ENCODE data around the gene OR51F2. TPM values are rescaled to one million over a fixed set of nuclear protein-coding genes. Genes with fewer than 3 reads are reported as not detected.
"Not testable (repeated sequence)": the region's sequence is repeated elsewhere in the genome, so short reads cannot be mapped to it uniquely, and the experiment has no call there.

OR51F2 gene
- not detected for total RNA-seq

- intact Hi-C loops (cut with DNase I): no loop called here
- DNase-seq (no peak), ATAC-seq (no peak)
- Histone ChIP-seq H3K4me1 (no peaks in the 10 kb centered on the region), H3K27ac (no peak within 1 kb of the TSS), H3K36me3 (replicated peaks in 1 of 2; ENCODE audit: insufficient read depth in 1 of 2, low read depth in 2 of 2) (no peaks in the 10 kb centered on the region), H3K4me3 (no peak within 1 kb of the TSS), H3K27me3 (no peaks in the 10 kb centered on the region), H3K9me3 (no peaks in the 10 kb centered on the region)
- WGBS, 2 donors: 69 to 73% methylated on average over 1 of the region's 1 CpG
- no peak for TF ChIP-seq CTCF (IDR thresholded peaks at IDR 0.05)
- no peak for TF ChIP-seq POLR2A (IDR thresholded peaks at IDR 0.05)
Measured at GRCh38 chr11:4821021-4821420, at the start of gene OR51F2. TSS of gene OR51F2 (plus strand) at chr11:4821321. CDS start at chr11:4821422, 101 bp downstream.

GRCh38 chr11:4782454-4782853 lies 38.7 kb upstream of the OR51F2 start:
- WGBS, 2 donors: 42 to 71% methylated on average over 1 of the region's 1 CpG
- no peak overlapping the region for H3K27ac ChIP-seq

GRCh38 chr11:4797206-4797605 lies 23.9 kb upstream of the OR51F2 start:
- H3K4me3 ChIP-seq: no peak overlapping the region
- ATAC-seq (no peak), DNase-seq (no peak)
- H3K36me3 ChIP-seq (replicated peaks in 1 of 2; ENCODE audit: insufficient read depth in 1 of 2, low read depth in 2 of 2): no peaks in the 10 kb centered on the region
- H3K4me1 ChIP-seq: no peaks in the 10 kb centered on the region
- 30 to 33% methylated on average over 2 of the region's 2 CpGs for WGBS, 2 donors
- intact Hi-C loops (cut with DNase I): no loop called here
- no peak for TF ChIP-seq POLR2A (IDR thresholded peaks at IDR 0.05)
- no peak for TF ChIP-seq CTCF (IDR thresholded peaks at IDR 0.05)
- H3K27me3 ChIP-seq: no peaks in the 10 kb centered on the region
- no peaks in the 10 kb centered on the region for H3K9me3 ChIP-seq
- no peak overlapping the region for H3K27ac ChIP-seq

More at GRCh38 chr11:4782454-4782853, 38.7 kb upstream of the OR51F2 start:
- no peak for TF ChIP-seq CTCF (IDR thresholded peaks at IDR 0.05)
- no peak for TF ChIP-seq POLR2A (IDR thresholded peaks at IDR 0.05)
- Histone ChIP-seq H3K27me3 (no peaks in the 10 kb centered on the region), H3K4me3 (no peak overlapping the region), H3K9me3 (no peaks in the 10 kb centered on the region), H3K36me3 (replicated peaks in 1 of 2; ENCODE audit: insufficient read depth in 1 of 2, low read depth in 2 of 2) (no peaks in the 10 kb centered on the region), H3K4me1 (no peaks in the 10 kb centered on the region)
- intact Hi-C loops (cut with DNase I): no loop called here
- no peak for DNase-seq
- ATAC-seq: no peak

- H3K36me3 ChIP-seq (replicated peaks in 1 of 2; ENCODE audit: insufficient read depth in 1 of 2, low read depth in 2 of 2): no peaks in the 10 kb centered on the region
- ATAC-seq (no peak), DNase-seq (no peak)
- H3K27me3 ChIP-seq: no peaks in the 10 kb centered on the region
- intact Hi-C loops (cut with DNase I): no loop called here
- no peak overlapping the region for H3K27ac ChIP-seq
- 52 to 53% methylated on average over 6 of the region's 6 CpGs for WGBS, 2 donors
- H3K4me1 ChIP-seq: no peaks in the 10 kb centered on the region
- TF ChIP-seq POLR2A (IDR thresholded peaks at IDR 0.05): no peak
- TF ChIP-seq CTCF (IDR thresholded peaks at IDR 0.05): no peak
- H3K4me3 ChIP-seq: no peak overlapping the region
- no peaks in the 10 kb centered on the region for H3K9me3 ChIP-seq
Measured at GRCh38 chr11:4798427-4799183, 22.5 kb upstream of the OR51F2 start.

GRCh38 chr11:4801316-4801715 lies 19.8 kb upstream of the OR51F2 start:
- 92 to 97% methylated on average over 5 of the region's 5 CpGs for WGBS, 2 donors

More at GRCh38 chr11:4801316-4801715, 19.8 kb upstream of the OR51F2 start:
- H3K4me3 ChIP-seq; H3K27ac ChIP-seq; intact Hi-C loops (cut with DNase I); ATAC-seq; H3K9me3 ChIP-seq; H3K4me1 ChIP-seq; H3K27me3 ChIP-seq; DNase-seq; H3K36me3 ChIP-seq (replicated peaks in 1 of 2; ENCODE audit: insufficient read depth in 1 of 2, low read depth in 2 of 2): not testable (repeated sequence)
